ENCODE results near the gene SPAG9.

Gene SPAG9

DNA sequence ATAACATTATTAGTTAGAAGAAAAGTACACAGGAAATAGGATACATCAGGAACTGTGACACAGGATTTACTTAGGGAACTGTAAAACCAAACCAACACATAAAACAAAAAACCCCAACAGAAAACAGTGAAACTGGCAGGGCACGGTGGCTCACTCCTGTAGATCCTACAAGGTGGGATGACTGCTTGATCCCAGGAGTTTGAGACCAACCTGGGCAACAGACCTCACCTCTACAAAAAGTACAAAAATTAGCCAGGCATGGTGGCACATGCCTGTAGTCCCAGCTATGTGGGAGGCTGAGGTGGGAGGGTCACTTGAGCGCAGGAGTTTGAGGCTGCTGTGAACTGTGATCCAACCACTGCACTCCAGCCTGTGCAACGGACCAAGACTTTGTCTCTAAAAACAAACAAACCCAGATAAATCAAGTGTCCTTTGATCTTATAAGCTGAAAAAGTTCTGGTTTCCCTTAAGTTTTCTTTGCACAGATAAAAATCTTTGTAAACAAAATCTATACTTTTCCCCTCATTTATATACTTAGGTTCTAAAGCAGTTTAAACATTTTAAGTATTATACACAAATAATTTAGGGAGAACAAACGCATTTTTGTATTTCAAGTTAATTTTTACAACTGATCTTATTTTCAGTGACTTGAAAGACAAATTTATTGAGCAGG is 143.0 kb downstream of the SPAG9 start:
- no peak for DNase-seq

DNA sequence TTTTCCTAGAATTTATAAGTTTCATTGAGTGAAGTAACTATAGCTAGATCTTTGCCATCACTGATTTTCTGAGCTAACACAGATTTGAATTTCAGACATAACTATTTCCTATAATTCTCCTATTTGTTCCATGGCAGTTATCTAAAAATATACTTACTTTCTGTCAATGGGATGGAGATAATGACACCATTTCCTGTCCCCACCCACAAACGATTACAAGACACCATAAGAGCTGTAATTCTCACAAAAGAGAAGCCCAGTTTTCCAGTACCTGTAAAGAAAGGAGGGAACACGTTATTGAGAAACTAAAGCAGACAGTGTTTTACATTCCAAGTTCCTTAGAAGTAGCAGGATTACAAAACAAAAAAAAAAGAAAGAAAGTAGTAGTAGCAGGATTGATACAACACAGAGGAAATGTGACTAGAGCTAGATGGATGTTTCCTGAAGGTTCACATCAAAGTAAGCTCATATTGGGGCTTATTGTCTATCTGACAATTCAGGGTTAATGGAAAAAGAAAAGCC is 143.7 kb downstream of the SPAG9 start:
- DNase-seq: no peak

DNA sequence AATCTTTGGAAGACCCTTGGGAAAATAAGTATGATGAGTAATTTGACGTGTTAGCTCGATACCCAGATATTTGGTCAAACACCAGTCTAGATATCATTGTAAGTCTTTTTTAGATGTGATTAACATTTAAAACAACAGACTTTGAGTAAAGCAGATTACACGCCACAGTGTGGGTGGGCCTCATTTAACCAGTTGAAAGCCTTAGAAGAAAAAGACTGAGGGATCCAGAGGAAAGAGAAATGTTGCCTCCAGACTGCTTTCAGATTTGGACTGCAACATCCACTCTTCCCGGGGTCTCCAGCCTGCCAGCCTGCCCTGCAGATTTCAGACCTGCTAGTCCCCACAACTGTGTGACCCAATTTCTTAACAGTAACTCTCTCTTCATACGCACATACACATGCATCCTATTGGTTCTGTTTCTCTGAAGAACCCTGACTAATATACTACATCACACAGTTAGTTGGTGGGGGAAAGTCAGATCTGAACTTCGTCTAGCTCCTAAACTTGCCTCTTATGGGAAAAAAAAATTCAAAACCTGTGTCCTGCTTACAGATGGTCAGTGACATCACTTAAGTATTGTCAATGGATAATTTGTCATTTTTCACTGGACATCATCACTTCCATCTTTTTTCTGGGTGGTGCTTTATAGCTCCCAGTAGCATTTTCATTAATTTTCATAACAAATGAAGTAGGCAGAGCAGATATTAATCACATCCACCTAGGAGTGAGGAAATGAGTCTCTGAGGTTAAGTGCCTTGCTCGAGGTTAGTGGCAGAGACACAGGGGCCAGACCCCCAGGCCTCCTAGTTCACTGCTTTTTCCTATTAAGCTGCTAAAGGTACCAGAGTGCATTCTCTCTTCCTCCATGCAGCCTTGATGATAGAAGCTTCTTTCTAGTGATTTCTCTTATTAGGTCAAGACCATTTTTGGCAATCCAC is 146.8 kb downstream of the SPAG9 start:
- no peak for DNase-seq

DNA sequence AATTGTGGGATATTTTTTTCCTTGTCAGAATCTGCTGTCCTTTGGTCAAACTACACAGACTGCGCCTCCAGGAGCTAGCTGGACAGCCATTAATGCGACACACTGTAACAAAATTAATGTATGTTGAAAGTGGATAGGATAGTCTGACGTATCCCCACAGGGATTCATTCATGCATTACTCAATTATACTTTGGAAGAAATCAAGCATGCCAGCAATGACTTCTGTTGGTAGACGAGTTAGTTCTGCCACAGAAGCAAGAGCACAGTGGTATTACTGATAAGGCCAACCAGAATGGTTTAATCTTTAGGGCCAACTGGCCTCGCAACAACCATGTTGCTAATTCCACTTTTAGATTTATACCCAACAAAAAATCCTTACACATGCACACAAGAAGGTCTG is 148.1 kb downstream of the SPAG9 start:
- DNase-seq: no peak

DNA sequence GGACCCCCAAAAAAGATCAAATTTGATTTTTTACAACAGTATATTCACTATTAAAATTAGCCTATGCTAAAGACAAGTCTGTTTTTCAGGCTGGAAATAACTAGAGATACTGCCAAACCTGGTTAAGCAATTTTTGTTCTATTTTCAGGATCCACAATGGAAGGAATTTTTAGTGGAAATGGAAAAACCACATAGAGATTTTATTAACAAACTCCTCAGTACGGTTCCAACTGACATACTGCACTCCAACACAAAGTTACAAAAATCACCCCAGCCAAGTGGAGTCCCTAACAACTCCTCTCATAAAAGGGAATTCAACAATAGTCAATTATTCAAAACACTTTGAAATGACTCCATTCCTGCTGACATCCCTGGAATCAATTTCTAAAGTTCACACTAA is 152.9 kb downstream of the SPAG9 start:
- no peak for DNase-seq

DNA sequence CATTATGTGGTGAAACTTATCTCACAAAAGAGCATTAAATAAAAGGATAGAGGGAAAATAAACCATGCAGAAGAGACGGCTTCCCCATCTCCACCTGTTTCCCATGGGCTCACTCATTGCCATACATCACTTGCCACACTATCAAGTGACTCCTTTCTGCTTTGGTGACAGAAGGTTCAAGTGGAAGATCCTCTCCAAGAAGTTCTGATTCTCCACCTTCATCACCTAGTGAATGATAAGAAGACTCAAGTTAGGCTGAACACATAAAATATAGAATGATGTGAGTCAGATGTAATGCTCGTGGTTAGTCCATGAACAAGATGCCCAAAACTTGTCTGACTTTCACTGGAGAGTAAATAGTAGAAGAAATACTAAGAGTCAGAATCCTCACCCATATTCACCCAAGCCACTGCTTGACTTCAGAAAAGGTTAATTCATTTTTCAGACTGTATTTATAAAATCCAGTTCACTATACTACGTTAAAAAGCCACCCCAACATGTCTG is 154.5 kb downstream of the SPAG9 start:
- DNase-seq: no peak

DNA sequence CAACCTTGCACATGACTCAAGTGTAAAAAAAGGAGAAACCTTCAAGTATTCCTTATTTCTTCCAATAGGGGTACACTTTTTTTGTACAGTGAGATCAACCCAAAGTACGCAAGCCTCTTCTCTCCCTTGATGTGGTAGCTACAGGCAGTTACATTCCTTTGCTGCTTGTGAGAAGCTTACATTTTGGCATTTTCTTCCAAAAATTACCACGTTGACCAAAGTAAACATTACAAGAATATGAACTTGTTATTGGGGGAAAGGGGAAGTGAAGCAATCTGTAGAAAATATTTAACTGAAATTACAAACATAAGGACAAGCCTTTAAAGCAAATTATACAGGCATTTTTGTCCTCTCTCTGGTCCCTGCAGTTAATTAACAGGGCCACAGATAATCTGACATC is 157.5 kb downstream of the SPAG9 start:
- DNase-seq: no peak

DNA sequence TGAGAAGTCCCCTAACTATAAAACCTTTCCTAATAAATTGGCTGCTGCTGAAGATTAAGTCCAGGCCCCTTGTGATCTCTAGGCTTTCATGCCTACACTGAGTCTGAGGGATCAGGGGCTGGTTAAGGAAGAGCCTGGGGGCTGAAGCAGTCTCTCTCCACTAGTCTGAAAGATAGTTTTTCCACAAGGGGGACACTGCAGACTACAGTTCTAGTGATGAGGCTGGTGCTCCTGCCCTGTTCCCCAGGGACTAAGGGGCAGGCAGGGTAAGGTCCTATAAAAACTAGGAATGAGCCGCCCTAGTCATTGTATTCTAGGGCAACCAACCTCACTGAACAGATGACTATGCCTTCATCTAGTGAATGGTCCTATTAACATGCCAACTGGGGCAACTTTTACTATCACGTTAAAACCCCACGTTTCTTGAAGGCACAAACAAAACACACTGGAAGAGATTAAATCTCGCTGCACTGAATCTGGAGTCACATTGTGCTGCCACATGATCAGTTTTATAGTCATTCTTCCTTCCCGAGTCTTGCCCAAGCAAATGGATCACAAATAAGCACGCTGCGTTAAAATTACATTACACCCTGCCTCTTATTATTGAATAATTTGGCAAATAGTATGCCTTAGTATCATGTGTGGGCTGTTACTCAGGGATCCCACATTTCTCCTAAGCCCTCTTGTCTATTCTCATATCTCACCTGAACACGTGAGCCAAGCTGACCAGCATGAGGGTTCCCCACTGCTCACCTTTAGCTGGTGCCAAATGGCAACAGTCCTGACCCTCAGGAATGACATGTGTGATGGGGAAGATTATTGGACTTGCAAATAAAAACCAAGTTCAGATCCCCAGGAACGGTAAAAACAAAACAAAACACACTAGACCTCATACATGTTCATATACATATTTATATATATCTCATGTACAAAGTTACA is 159.1 kb downstream of the SPAG9 start:
- DNase-seq: no peak

DNA sequence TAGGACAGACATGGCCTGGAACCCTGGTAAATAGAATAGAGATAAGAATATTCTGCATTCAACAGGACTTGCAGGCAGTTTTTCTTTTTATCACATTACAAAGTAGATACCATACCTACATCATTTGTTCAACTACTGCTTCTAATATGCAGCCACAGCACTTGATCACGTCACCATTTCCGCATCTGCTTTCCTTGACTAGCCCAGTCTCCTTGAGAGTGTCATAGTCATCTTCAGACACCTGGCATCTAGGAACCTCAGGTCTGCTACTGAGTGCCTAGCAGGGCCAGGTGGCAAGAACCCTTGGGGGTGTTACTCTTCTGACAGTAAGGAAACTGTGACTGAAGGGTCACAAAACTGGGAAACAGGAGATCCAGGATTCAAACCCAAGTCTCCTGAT is 161.3 kb downstream of the SPAG9 start:
- no peak for DNase-seq

DNA sequence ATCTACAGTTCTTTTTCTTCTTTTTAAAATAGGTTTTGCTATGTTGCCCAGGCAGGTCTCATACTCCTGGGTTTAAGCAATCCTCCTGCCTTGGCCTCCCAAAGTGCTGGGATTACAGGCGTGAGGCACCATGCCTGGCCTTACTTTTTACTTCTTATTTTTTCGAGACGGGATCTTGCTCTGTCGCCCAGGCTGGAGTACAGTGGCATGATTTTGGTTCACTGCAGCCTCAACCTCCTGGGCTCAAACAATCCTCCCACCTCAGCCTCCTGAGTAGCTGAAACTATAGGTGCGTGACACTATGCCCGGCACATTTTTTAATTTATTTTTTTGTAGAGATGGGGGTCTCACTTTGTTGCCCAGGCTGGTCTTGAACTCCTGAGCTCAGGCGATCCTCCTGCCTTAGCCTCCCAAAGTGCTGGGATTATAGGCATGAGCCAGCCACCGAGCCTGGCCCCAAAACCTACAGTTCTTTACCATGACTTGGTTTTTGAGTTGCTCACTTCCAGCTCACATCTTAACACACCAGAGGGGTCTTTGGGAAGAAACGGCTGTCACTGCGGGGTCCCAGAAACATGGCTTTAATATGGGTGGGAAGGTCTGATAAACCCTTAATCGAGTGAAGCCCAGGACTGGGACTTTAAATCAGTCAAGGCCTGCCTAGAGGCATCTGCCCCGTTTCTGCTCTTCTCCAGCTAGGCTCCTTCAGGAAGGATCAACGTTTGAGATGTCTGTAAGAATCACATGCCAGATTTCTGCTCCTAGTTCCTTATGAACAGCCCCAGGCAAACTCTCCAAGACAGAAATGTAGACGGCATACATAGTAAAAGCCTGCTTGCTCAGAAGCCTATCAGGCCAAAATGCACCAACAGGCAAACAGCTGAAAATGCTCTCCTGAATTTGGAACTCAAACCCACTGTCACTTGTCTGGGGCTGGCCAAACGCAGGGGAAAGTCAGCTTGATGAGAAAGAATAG is 162.8 kb downstream of the SPAG9 start:
- no peak for DNase-seq

DNA sequence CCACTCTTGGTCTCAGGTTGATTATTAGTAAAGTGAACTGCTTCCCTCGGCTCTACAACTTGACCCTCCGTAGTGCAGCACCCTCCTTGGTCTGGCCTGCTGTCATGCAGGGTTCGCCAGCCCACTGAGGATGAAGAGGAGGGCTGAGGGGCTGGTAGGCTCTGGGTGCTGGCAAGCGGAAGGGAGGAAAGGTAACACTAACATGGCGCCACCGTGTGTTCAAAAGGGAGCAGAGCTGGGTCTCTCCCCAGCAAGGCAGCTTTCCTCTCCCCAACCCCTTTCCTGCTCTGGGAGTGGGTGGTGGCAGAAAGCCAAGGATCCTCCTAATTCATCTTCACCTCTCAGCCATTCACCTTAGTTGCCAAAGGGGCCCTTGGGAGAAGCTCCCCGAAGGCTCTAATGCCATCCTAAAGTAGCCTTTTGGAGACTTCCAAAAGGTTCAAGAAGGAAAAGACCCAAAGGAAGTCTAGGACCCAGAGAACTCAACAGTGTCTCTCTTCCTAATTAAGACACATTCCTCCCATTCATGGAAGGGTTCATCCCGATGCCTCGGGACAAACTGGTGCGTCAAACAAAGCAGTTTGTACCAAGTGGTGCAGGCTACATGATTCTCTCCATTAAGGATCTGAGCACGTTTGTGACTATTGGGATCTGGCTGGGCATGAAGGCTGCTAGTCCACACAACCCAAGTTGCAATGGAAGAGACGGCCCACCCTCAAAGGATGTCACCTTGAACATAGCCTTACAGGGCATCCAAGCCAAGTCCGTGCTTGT is 163.7 kb downstream of the SPAG9 start:
- peak; percentile 60 for DNase-seq

DNA sequence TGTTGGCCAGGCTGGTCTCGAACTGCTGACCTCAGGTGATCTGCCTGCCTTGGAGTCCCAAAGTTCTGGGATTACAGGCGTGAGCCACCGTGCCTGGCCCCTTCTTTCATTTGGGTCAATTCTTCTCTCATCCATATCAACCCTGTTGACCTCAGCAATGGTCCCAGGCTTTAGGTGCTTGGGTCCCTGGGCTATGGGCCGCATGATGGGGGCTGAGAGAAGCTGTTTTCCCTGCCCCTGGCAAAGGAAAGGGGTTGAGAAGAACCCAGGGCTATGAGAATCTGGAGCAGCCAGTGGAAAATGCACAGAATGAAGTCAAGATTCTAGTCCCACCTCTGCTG is 164.3 kb downstream of the SPAG9 start:
- DNase-seq: no peak

DNA sequence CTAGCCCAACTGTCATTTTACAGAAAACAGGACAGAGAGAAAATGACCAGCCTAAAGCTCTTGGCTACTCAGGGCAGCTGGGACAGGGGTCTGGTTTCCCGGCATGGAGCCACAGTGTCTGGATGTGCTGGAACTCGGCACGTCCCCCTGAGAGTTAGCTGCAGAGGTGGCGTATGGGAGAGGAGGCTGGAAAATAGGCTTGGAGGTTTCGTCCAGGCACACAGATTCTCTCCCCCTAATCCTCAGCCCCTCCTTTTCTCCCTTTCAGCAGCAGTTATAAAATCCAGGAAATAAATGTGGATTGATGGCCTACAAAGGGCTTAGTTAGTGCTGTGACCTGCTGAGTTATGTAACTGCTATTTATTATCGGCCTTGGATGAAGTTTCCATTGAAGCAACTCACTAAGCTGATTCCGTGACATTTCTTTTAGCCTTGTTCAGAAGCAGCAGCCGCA is 165.0 kb downstream of the SPAG9 start:
- DNase-seq: no peak

DNA sequence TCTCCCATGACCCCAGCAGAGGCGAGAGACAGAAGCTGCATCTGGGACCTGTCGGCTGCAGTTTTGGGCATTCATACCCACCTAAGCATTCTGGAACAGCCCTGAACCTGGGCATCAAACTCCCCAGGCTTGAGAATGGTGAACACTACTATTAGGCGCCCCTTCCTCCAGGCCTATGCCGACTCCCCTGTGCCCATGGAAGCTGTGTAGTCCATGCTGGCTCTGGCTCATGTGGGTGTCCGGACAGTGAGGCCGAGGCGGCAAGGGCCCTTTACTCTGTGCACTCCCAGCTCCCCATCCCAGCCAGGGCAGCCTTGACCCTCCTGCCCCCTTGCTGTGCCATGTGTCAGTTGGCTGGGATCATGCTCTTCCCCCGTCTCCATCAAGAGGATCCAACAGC is 165.5 kb downstream of the SPAG9 start:
- no peak for DNase-seq

DNA sequence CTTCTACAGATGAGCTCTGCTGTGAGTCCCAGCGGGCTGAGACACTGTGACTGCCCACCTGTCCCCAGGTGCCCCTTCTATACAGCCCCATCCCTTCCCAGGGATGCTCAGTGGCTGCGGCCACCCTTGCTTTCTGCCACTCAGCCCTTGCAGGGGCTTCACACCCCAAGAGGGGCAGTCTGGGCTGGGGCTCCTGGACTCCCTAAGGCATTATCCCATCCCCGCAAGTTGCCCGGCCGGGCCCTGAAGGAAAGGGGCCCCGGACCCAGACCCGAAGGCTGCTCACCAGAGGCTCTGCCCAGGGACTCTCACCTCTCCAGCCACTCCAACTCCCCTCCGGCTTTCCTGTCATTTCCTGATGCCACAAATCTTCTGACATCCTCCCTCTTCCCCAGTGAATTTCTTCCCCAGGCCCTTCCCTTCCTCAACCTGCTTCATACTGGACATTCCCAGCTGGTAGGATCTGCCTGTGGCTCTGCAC is 166.0 kb downstream of the SPAG9 start:
- DNase-seq: no peak

DNA sequence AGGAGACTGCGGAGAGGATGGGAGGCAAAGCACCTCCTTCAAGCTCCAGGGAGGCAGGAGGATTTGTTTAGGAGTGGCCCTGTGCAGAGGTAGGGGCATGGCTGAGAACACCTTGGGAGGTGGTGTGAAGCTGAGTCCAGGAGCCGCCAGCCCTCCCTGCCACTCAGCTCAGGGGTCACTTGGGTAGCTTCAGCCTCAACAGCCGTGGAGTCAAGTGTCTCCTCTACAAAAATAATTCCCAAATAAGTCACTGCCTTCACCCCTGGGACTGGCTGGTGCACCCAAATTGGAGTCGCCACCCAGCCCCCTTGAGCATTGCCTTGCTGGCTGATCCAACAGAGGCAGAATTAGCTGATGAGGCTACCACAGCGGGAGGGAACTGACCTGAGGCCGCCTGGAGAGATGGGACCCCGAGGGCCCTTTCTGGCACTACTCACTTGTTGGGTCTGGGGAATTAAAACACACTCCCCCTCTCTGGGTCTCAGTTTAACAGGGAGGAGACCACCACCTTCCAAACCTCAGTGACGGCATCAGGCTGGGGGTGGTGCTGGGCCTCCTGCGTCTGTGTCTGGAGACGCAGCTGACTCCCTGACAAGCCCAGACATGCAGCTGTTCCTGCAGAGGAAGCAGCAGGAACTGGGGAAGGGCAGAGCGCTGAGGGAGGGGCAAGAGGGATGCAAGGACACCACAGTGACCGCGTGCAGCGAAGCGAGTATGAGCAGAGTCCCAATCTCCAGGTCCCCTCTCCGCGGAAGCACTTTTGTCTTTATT is 166.7 kb downstream of the SPAG9 start:
- no peak for DNase-seq

DNA sequence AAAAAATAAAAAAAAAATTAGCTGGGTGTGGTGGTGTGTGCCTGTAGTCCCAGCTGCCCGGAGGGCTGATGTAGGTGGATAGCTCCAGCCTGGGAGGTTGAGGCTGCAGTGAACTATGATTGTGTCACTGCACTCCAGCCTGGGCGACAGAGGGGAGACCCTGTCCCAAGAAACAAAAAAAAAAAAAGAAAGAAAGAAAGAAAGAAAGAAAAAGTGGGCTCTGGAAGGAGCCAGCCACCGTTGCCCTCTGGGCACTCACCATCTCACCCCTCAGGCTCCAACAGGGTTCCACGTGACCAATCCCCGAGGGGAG is 167.2 kb downstream of the SPAG9 start:
- DNase-seq: no peak

DNA sequence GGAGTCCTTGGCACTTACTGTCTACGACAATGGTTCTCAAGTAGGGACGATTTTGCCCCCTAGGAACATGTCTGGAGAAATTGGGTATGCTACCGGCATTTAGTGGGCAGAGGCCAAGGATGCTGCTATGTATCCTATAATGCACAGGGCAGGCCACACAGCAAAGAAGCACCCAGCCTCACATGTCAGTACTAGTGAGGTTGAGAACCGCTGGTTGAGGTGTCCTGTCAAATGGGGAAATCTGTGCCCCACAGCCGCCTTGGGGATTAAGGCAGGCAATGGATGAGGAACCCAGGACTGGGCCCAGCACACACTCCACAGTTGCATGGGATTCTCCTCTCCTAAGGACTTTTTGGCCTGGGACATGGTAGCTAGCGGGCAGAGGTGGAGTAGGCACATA is 167.8 kb downstream of the SPAG9 start:
- no peak for DNase-seq

DNA sequence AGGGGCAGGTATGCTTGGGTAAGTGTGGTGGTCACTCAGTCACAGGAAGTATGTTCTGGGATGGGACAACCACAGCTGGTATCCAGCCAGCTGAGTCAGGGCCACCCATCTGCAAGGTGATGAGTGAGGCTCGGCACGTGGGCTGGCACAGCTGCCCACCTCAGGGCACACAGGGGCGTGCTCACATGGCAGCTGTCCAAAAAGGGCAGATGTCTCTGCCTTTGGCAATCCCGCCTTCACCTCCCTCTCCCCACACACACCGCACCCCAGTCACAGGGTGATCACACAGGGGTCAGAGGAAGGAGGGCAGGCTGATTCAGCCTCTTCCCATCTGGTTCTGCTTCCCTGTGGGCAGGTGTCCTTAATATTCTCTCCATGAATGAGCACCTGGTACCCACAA is 168.7 kb downstream of the SPAG9 start:
- DNase-seq: no peak
